Caco-2 (cell line): ENCODE measurements around the gene EIF2S1. TPM values are rescaled to one million over a fixed set of nuclear protein-coding genes. Genes with fewer than 3 reads are reported as not detected.
A peak's percentile ranks its signal among the peaks of the same experiment; 100 is the strongest.
"Not testable (repeated sequence)": the region's sequence is repeated elsewhere in the genome, so short reads cannot be mapped to it uniquely, and the experiment has no call there.

Experiments used
- BruUV-seq: library from RNA; stranded (reverse); fragments of 400-500 nt; replicated peaks from 2 replicates; lab custom pipeline; 2021; lab: Mats Ljungman, UMichigan
- CTCF ChIA-PET: fragments of 300-600 bp; sonication (Branson Sonifier 250); formaldehyde crosslinking; loops from one replicate; lab custom pipeline; 2022; ENCODE audit warnings: antibody characterized with exemption; lab: Charles Lee
- POLR2A ChIA-PET: fragments of 300-600 bp; sonication (Branson Sonifier 250); formaldehyde crosslinking; loops from one replicate; lab custom pipeline; 2022; ENCODE audit warnings: antibody characterized with exemption; lab: Charles Lee
- DNase-seq, 2 experiments: peaks; one replicate each; pipeline versions ENCODE4 v3.0.0 to v3.0.0-alpha.2; 2020 to 2022
- H3K27me3 ChIP-seq: replicated peaks from 2 replicates; pipeline ENCODE4 v1.6.0; 2011; ENCODE audit warnings: low read length; ENCODE audit not compliant: control insufficient read depth, insufficient read depth
- H3K36me3 ChIP-seq: 2 replicates; pipeline ENCODE4 v1.5.1; 2011; ENCODE audit warnings: low read length; ENCODE audit not compliant: control insufficient read depth, insufficient read depth
- H3K4me1 ChIP-seq: fragments of 250-450 bp; sonication (Bioruptor Pico); 2 replicates; pipeline ENCODE4 v1.5.1; 2020; ENCODE audit warnings: mild to moderate bottlenecking
- H3K4me3 ChIP-seq: 2 replicates; pipeline ENCODE4 v1.5.1; 2011; ENCODE audit warnings: low read depth, mild to moderate bottlenecking, control low read depth, low read length
- H3K9me3 ChIP-seq: fragments of 250-450 bp; sonication (Bioruptor Pico); 2 replicates; pipeline ENCODE4 v1.5.1; 2020; ENCODE audit warnings: mild to moderate bottlenecking, moderate library complexity
- H3K27ac Mint-ChIP-seq: one replicate; pipeline ENCODE4 v1.8.0; 2022; ENCODE audit warnings: mixed read lengths; ENCODE audit not compliant: unreplicated experiment
- H3K27me3 Mint-ChIP-seq: one replicate; pipeline ENCODE4 v1.8.0; 2022; ENCODE audit warnings: mixed read lengths; ENCODE audit not compliant: insufficient read depth, unreplicated experiment
- H3K36me3 Mint-ChIP-seq: one replicate; pipeline ENCODE4 v1.8.0; 2022; ENCODE audit warnings: mild to moderate bottlenecking, mixed read lengths; ENCODE audit not compliant: insufficient read depth, unreplicated experiment
- H3K4me1 Mint-ChIP-seq: one replicate; pipeline ENCODE4 v1.8.0; 2022; ENCODE audit warnings: low read depth, mixed read lengths; ENCODE audit not compliant: unreplicated experiment
- H3K4me3 Mint-ChIP-seq: one replicate; pipeline ENCODE4 v1.8.0; 2022; ENCODE audit warnings: mild to moderate bottlenecking, moderate library complexity, mixed read lengths; ENCODE audit not compliant: unreplicated experiment
- H3K9me3 Mint-ChIP-seq: one replicate; pipeline ENCODE4 v1.8.0; 2022; ENCODE audit warnings: mixed read lengths; ENCODE audit not compliant: unreplicated experiment
- intact Hi-C: fragments of 100-400 bp; cut with micrococcal nuclease; formaldehyde crosslinking; loops from one replicate; pipeline ENCODE4 v1.10.0; 2022; ENCODE audit not compliant: unreplicated experiment
- total RNA-seq: library from RNA; stranded (reverse); gene quantifications from 2 replicates; pipeline ENCODE4 v1.2.3, GENCODE V29; 2022
- TF ChIP-seq, protein P1 (sequence below), 2 experiments: fragments of 200-600 bp in 1 of 2; IDR thresholded peaks; 1 replicate in 1 of 2; 2 replicates in 1 of 2; pipeline versions ENCODE4 v1.5.1 to v1.8.0; 2011 to 2022; ENCODE audit warnings: antibody characterized with exemption in 1 of 2, control low read depth in 1 of 2, inconsistent platforms in 1 of 2, low read depth in 1 of 2, low read length in 1 of 2, mild to moderate bottlenecking in 1 of 2, moderate library complexity in 1 of 2; ENCODE audit not compliant: insufficient read depth in 1 of 2, severe bottlenecking in 1 of 2, unreplicated experiment in 1 of 2

The EIF2S1 gene
- total RNA-seq, 1 experiment from 2014 or later: 144 TPM

DNA sequence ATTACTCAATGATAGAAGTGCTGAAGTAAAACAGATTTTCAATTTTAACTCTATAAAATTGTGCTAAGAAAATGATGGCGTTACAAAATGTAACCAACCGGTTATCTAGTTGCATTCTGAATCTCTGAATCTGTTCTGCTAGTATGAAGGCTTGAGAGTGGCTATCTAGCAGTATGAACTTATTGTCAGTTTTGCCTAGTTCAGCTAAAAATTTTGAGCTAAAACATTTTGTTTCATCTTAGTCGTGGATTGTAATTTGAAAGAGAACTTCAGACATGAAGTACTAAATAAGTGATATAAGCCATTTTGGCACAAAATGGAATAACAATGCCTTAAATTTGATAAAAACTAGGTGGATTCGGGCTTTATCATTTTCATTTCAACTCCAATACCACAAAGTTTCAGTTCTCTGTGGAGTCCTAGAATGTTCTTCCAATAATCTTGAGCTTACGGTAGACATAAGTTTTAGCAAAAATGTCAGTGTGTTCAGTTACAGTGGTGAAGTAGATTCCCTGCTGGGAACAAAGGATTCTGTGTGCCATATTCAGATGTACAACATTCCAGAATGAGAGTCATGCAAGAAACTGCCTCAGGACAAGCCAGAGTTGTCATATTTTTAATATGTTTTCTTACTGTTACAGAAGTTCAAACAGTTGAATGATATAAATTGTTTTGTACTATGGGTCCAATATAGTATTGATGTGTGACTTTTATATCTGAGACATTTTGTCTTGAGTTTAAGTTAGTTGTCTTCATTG, 28.6 kb upstream of the EIF2S1 start:
- peaks cover 55% of the 10 kb centered on the region for H3K36me3 Mint-ChIP-seq
- H3K4me1 Mint-ChIP-seq: peaks cover 8% of the 10 kb centered on the region
- Histone ChIP-seq H3K4me1 (peaks cover 12% of the 10 kb centered on the region), H3K36me3 (no peaks in the 10 kb centered on the region), H3K4me3 (no peak overlapping the region), H3K27me3 (no peaks in the 10 kb centered on the region), H3K9me3 (no peaks in the 10 kb centered on the region)
- ChIA-PET CTCF (no interaction called here), POLR2A (interaction anchor here (0.6 kb wide), 1 partner anchor 126 kb away, joined by 3 read pairs; no protein-coding TSS in a partner anchor)
- no peak overlapping the region for H3K4me3 Mint-ChIP-seq
- BruUV-seq: no TSS peak
- H3K27ac Mint-ChIP-seq: no peak overlapping the region
- H3K9me3 Mint-ChIP-seq: no peaks in the 10 kb centered on the region
- TF ChIP-seq, protein P1, sequence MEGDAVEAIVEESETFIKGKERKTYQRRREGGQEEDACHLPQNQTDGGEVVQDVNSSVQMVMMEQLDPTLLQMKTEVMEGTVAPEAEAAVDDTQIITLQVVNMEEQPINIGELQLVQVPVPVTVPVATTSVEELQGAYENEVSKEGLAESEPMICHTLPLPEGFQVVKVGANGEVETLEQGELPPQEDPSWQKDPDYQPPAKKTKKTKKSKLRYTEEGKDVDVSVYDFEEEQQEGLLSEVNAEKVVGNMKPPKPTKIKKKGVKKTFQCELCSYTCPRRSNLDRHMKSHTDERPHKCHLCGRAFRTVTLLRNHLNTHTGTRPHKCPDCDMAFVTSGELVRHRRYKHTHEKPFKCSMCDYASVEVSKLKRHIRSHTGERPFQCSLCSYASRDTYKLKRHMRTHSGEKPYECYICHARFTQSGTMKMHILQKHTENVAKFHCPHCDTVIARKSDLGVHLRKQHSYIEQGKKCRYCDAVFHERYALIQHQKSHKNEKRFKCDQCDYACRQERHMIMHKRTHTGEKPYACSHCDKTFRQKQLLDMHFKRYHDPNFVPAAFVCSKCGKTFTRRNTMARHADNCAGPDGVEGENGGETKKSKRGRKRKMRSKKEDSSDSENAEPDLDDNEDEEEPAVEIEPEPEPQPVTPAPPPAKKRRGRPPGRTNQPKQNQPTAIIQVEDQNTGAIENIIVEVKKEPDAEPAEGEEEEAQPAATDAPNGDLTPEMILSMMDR (IDR thresholded peaks at IDR 0.05; ENCODE audit: insufficient read depth in 1 of 2, low read depth in 1 of 2, low read length in 1 of 2, severe bottlenecking in 1 of 2, unreplicated experiment in 1 of 2): no peak
- no peak for DNase-seq
- intact Hi-C loops: no loop called here
- H3K27me3 Mint-ChIP-seq: no peaks in the 10 kb centered on the region

DNA sequence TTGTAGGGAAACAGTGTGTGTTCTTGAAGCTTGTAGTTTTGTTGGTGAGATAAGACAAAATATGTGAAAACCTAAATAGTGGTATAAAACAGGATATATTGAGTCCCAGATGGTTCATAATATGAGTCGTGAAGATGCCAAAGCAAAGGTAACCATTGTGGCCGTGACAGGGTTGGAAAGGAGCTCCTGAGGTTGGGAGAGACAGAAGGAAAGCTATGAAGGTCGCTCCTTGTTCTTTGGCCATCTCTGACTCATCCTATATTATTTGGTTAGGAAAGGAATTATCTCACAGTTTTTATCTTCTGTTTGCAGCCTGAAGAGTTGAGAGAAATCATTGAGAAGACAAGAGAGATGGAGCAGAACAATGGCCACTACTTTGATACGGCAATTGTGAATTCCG, 27.7 kb upstream of the EIF2S1 start:
- no TSS peak for BruUV-seq
- Histone ChIP-seq H3K4me1 (peaks cover 12% of the 10 kb centered on the region), H3K9me3 (no peaks in the 10 kb centered on the region), H3K36me3 (no peaks in the 10 kb centered on the region), H3K27me3 (no peaks in the 10 kb centered on the region), H3K4me3 (no peak overlapping the region)
- ChIA-PET POLR2A (no interaction called here), CTCF (interaction anchor here (0.6 kb wide), 1 partner anchor 47 kb away, joined by 3 read pairs; no protein-coding TSS in a partner anchor)
- H3K9me3 Mint-ChIP-seq: no peaks in the 10 kb centered on the region
- no peaks in the 10 kb centered on the region for H3K27me3 Mint-ChIP-seq
- H3K36me3 Mint-ChIP-seq: peaks cover 54% of the 10 kb centered on the region
- DNase-seq: no peak
- H3K4me3 Mint-ChIP-seq: no peak overlapping the region
- peaks cover 8% of the 10 kb centered on the region for H3K4me1 Mint-ChIP-seq
- intact Hi-C loops: no loop called here
- TF ChIP-seq, protein P1 (IDR thresholded peaks at IDR 0.05; ENCODE audit: insufficient read depth in 1 of 2, low read depth in 1 of 2, low read length in 1 of 2, severe bottlenecking in 1 of 2, unreplicated experiment in 1 of 2): no peak
- H3K27ac Mint-ChIP-seq: no peak overlapping the region

DNA sequence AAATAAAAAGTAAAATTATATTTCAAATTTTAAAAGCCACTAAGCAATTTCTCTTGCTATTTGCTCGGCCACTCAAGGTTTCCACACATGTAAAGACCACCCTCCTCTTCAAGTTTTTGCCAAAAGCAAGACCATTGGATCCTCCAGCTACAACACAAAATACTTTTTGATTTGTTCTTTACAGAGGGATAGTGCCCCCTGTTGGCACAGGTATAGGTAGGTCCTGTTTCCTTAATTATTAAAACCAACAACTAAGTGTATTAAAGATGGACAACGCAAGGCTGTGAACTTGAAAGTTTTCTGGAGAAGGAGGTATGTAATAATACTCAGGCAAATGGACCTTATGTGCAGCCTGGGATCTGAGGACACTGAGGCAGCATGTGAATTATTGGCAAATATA, 24.3 kb upstream of the EIF2S1 start:
- H3K4me1 Mint-ChIP-seq: peaks cover 8% of the 10 kb centered on the region
- no peak overlapping the region for H3K4me3 Mint-ChIP-seq
- TF ChIP-seq, protein P1 (IDR thresholded peaks at IDR 0.05; ENCODE audit: insufficient read depth in 1 of 2, low read depth in 1 of 2, low read length in 1 of 2, severe bottlenecking in 1 of 2, unreplicated experiment in 1 of 2): peak; percentile 40 to 53
- Histone ChIP-seq H3K9me3 (no peaks in the 10 kb centered on the region), H3K27me3 (no peaks in the 10 kb centered on the region), H3K36me3 (no peaks in the 10 kb centered on the region), H3K4me3 (no peak overlapping the region), H3K4me1 (peaks cover 12% of the 10 kb centered on the region)
- intact Hi-C loops: loop anchor here (1.0 kb wide), 1 partner anchor 169 kb away; no protein-coding TSS in a partner anchor
- CTCF ChIA-PET: interaction anchor here (0.6 to 1.0 kb wide), 2 partner anchors 24 to 50 kb away, joined by 3 to 4 read pairs; partner anchors contain the start of gene ATP6V1D
- no peaks in the 10 kb centered on the region for H3K27me3 Mint-ChIP-seq
- H3K27ac Mint-ChIP-seq: no peak overlapping the region
- no peaks in the 10 kb centered on the region for H3K9me3 Mint-ChIP-seq
- DNase-seq: peak in 1 of 2 experiments; percentile 30
- peaks cover 67% of the 10 kb centered on the region for H3K36me3 Mint-ChIP-seq
- POLR2A ChIA-PET: no interaction called here
- BruUV-seq: no TSS peak

DNA sequence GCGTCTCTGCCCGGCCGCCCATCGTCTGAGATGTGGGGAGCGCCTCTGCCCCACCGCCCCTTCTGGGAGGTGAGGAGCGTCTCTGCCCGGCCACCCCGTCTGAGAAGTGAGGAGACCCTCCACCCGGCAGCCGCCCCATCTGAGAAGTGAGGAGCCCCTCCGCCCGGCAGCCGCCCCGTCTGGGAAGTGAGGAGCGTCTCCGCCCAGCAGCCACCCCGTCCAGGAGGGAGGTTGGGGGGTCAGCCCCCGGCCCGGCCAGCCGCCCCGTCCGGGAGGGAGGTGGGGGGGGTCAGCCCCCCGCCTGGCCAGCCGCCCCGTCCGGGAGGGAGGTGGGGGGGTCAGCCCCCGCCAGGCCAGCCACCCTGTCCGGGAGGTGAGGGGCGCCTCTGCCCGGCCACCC, 18.9 kb upstream of the EIF2S1 start:
- CTCF ChIA-PET, intact Hi-C loops, H3K4me1 ChIP-seq, H3K9me3 Mint-ChIP-seq, H3K36me3 ChIP-seq, H3K27me3 Mint-ChIP-seq, H3K27ac Mint-ChIP-seq, BruUV-seq, POLR2A ChIA-PET, H3K4me1 Mint-ChIP-seq, H3K9me3 ChIP-seq, DNase-seq, H3K27me3 ChIP-seq, H3K4me3 Mint-ChIP-seq, H3K4me3 ChIP-seq: not testable (repeated sequence)
- peaks cover 66% of the 10 kb centered on the region for H3K36me3 Mint-ChIP-seq
